Activated CD4-positive, CD25-positive, alpha-beta regulatory T cell treated with anti-CD3 and anti-CD28 coated beads, Interleukin-2, amount 50 U/mL, for 16 hours (primary cell): ENCODE measurements around the gene BBLN.
"Not testable (repeated sequence)": the region's sequence is repeated elsewhere in the genome, so short reads cannot be mapped to it uniquely, and the experiment has no call there.

Experiments
- DNase-seq: peaks from one replicate; pipeline ENCODE4 v3.0.0-alpha.2; 2020; ENCODE audit warnings: low read depth, low spot score

BBLN gene

GRCh38 chr9:128124451-128124850 lies 35.6 kb upstream of the BBLN start:
- DNase-seq, result no peak

- DNase-seq, result no peak
Measured at GRCh38 chr9:128124873-128125579, 35.0 kb upstream of the BBLN start.

- DNase-seq, result no peak
Measured at GRCh38 chr9:128125580-128126354, 34.3 kb upstream of the BBLN start.

GRCh38 chr9:128127568-128127989 lies 32.5 kb upstream of the BBLN start, which contains the start of gene PTGES2:
TSS of gene PTGES2 (minus strand) at chr9:128127729. CDS start at chr9:128127717, 12 bp downstream.
- peak; percentile 57 for DNase-seq

GRCh38 chr9:128127990-128128835 lies 31.9 kb upstream of the BBLN start:
- peak; percentile 72 for DNase-seq

- DNase-seq, result no peak
Measured at GRCh38 chr9:128128836-128129590, 31.1 kb upstream of the BBLN start.

- DNase-seq, result not testable (repeated sequence)
Measured at GRCh38 chr9:128129976-128130590, 30.0 kb upstream of the BBLN start.

- not testable (repeated sequence) for DNase-seq
Measured at GRCh38 chr9:128130651-128131050, 29.4 kb upstream of the BBLN start.

GRCh38 chr9:128131346-128131745 lies 28.7 kb upstream of the BBLN start:
- DNase-seq, result not testable (repeated sequence)

GRCh38 chr9:128132139-128132538 lies 27.9 kb upstream of the BBLN start:
- not testable (repeated sequence) for DNase-seq

- not testable (repeated sequence) for DNase-seq
Measured at GRCh38 chr9:128135561-128135960, 24.5 kb upstream of the BBLN start.

GRCh38 chr9:128136816-128137793 lies 23.0 kb upstream of the BBLN start:
- no peak for DNase-seq

- no peak for DNase-seq
Measured at GRCh38 chr9:128138001-128138400, 22.1 kb upstream of the BBLN start.

- no peak for DNase-seq
Measured at GRCh38 chr9:128139621-128140020, 20.4 kb upstream of the BBLN start.

- DNase-seq, result no peak
Measured at GRCh38 chr9:128141604-128142003, 18.5 kb upstream of the BBLN start.

GRCh38 chr9:128142061-128142460 lies 18.0 kb upstream of the BBLN start:
- no peak for DNase-seq

- no peak for DNase-seq
Measured at GRCh38 chr9:128142596-128142995, 17.5 kb upstream of the BBLN start.

- no peak for DNase-seq
Measured at GRCh38 chr9:128143525-128144238, 16.4 kb upstream of the BBLN start.
